LNCaP clone FGC (cell line): ENCODE results near the gene ADD2.
A peak's percentile ranks its signal among the peaks of the same experiment; 100 is the strongest.

Experiments used
- DNase-seq: peaks from one replicate; pipeline ENCODE4 v3.0.0-alpha.2; 2011; ENCODE audit warnings: low read depth
- H3K4me3 ChIP-seq: 2 replicates; pipeline ENCODE4 v1.5.1; 2011; ENCODE audit warnings: mild to moderate bottlenecking, low read depth, low read length, control low read depth
- TF ChIP-seq, protein P1 (sequence below): IDR thresholded peaks from 2 replicates; pipeline ENCODE4 v1.5.1; 2012; ENCODE audit warnings: mild to moderate bottlenecking; ENCODE audit not compliant: control insufficient read depth, insufficient read depth; ENCODE audit errors: extremely low read depth

Gene ADD2

DNA sequence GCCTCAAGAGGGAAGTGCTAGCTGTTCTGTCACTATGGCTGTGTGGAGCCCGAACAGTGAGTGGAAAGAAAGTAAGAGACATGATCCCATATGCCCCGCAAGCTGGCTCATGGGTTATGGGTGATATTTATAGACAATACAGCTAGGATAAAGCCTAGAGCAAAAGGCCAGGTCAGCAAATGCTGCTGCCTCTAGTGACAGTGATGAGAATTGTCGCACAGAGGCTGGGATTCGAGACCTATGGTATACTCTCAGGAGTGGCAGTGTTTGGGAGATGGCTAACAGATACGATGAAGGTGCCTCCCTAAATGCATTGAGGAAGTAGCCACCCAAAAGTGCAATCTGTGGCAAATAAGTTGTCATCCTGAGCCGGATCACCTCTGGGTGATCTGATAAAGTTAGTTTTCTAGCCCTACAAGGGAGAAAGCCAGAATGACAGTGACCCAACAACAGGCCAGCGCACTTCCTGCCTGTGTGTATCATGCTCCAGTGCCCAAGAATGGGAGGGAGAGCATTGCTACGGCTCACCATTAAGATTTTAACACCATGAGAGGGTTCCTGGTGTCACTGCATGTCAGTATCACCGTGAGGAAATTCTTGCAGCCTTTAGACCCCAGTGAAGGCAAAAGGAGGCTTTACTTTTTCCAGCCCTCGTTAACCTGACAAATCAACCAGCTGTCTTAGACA lies 122.1 kb downstream of the ADD2 start:
- TF ChIP-seq, protein P1, sequence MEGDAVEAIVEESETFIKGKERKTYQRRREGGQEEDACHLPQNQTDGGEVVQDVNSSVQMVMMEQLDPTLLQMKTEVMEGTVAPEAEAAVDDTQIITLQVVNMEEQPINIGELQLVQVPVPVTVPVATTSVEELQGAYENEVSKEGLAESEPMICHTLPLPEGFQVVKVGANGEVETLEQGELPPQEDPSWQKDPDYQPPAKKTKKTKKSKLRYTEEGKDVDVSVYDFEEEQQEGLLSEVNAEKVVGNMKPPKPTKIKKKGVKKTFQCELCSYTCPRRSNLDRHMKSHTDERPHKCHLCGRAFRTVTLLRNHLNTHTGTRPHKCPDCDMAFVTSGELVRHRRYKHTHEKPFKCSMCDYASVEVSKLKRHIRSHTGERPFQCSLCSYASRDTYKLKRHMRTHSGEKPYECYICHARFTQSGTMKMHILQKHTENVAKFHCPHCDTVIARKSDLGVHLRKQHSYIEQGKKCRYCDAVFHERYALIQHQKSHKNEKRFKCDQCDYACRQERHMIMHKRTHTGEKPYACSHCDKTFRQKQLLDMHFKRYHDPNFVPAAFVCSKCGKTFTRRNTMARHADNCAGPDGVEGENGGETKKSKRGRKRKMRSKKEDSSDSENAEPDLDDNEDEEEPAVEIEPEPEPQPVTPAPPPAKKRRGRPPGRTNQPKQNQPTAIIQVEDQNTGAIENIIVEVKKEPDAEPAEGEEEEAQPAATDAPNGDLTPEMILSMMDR, result peak; percentile 37

DNA sequence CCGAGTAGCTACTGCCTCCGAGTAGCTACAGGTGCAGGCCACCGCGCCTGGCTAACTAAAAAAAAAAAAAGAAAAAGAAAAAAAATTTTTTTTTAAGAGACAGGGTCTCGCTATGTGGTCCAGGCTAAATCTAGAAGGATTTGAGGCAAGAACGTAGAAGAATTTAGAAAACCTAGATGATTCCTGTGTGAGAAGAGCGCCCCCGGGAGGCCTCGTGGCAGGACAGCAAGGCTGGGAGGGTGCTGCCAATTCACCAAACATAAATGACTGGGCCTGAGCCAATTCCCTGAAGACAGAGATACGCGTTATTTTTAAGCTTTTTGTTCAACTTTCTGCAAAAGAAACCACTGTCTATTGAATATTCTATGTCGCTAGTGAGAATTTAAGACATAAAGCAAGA lies 124.3 kb downstream of the ADD2 start:
- TF ChIP-seq, protein P1, result peak; percentile 39
- no peak for DNase-seq
- no peak overlapping the region for H3K4me3 ChIP-seq

More for the DNA sequence above, 122.1 kb downstream of the ADD2 start:
- no peak overlapping the region for H3K4me3 ChIP-seq
- no peak for DNase-seq

DNA sequence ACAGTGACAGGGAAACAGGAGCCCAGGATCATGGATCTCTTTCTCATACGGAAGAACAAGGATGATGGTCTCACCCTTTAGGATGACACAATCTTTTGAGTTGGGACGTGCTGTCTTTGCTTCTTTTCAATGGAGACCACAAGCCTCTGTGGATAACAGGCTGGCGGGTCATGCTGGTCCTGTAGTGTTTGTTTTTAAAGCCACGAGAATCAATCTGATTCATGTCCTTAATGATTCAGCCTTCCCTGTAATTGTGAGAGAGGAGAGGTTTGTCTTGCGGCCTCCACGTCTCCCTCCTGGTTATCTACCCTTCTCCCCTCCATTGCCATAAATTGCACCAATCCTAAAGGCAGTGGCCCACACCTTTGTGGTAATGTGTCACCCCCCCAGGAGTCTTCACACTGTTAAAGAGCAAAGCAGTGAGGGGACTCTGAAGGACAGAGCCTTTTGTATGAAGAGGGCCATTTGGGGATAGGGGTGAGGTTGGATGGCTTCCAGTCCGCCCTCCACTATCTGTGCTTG lies 126.7 kb downstream of the ADD2 start:
- TF ChIP-seq, protein P1, result no peak
- no peak overlapping the region for H3K4me3 ChIP-seq
- no peak for DNase-seq

DNA sequence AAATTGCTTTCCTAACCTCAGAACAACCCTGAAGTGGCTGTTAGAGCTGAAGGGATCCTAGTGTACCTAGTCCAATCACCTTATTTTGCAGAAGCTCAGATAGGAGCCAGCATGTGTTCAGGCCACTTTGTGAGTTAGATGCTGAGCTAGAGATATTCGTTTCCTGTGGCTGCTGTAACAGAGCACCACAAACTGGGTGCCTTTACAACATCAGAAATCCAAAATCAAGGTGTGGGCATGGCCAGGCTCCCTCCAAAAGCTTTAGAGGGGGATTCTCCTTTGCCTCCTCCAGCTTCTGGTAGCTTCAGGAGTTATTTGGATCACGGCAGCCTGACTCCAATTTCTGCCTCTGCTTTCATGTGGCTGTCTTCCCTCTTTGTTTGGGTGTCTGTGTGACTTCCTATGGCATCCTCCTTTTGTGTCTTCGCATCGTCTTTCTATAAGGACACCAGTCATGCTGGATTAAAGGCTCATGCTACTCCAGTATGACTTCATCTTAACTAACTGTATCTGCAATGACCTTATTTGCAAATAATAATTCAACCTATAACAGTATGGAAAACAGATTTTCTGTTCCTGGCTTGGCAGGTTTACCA lies 128.1 kb downstream of the ADD2 start:
- H3K4me3 ChIP-seq, result no peak overlapping the region
- DNase-seq, result no peak
- TF ChIP-seq, protein P1, result no peak

DNA sequence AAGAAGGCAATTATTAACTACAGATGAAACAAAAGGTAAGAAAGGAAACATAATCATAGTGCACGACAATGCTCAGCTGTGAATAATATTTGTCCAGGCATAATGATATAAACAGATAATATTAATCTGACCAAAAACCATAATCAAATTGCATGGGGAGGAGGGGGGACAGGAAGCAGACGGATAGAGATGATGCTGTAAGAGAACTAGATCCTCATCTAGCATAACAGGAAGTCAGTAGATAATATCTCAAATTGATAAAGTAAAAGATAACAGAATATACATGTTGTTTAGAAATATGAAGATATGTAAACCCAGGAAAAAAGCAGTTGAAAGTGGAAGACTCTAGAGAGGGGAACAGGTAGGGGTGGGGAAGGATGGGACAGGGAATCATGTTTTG lies 129.4 kb downstream of the ADD2 start:
- no peak for DNase-seq
- H3K4me3 ChIP-seq, result no peak overlapping the region
- TF ChIP-seq, protein P1, result no peak

DNA sequence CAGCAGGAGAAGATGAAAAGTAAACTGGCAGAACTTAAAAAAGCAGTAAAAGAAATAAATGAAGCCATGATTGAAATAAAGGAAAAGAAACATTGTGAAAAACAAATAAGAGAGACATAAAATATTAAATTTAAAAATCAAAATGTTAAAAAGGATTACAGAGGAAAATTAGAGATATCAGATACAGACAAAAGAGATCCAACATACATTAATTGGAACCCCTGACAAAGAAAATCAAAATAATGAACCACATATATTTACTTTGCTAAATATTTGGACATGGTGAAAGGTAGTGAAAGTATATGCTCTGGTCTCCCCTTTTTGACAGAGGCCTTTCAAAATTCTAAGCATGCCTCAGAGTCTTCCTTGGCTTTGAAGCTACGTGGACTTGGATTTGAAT lies 134.5 kb downstream of the ADD2 start:
- H3K4me3 ChIP-seq, result no peak overlapping the region
- no peak for DNase-seq
- TF ChIP-seq, protein P1, result no peak

DNA sequence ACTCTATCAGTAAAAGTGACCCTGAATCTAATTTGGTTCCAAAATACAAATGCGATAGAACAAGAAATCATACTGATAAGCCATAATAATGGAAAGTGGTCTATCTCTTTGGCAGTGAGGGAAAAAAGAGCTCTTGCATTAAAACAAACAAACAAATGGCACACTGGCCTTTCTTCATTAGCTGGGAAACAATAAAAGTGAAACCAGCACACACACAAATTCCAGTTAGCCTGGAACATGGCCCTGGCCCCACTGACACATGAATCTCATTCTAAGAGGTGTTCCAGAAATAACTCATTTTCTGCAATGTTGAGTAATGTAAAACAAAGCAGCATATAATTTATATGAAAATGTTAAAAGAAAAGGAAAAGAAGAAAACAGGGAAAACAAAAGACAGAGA lies 135.0 kb downstream of the ADD2 start:
- no peak overlapping the region for H3K4me3 ChIP-seq
- TF ChIP-seq, protein P1, result no peak
- no peak for DNase-seq
